WI38 (cell line): ENCODE measurements around the gene PSD.
A peak's percentile ranks its signal among the peaks of the same experiment; 100 is the strongest.

ENCODE experiments used
- H3K4me3 ChIP-seq: 2 replicates; pipeline ENCODE4 v1.5.1; 2011; ENCODE audit warnings: low read depth, mild to moderate bottlenecking, control low read depth, low read length
- TF ChIP-seq, protein P1 (sequence below): IDR thresholded peaks from 2 replicates; pipeline ENCODE4 v1.5.1; 2012; ENCODE audit warnings: low read depth, mild to moderate bottlenecking, control low read depth, low read length

Gene PSD

GRCh38 chr10:102412293-102412692 lies 6.3 kb downstream of the PSD start:
- no peak overlapping the region for H3K4me3 ChIP-seq
- TF ChIP-seq, protein P1, sequence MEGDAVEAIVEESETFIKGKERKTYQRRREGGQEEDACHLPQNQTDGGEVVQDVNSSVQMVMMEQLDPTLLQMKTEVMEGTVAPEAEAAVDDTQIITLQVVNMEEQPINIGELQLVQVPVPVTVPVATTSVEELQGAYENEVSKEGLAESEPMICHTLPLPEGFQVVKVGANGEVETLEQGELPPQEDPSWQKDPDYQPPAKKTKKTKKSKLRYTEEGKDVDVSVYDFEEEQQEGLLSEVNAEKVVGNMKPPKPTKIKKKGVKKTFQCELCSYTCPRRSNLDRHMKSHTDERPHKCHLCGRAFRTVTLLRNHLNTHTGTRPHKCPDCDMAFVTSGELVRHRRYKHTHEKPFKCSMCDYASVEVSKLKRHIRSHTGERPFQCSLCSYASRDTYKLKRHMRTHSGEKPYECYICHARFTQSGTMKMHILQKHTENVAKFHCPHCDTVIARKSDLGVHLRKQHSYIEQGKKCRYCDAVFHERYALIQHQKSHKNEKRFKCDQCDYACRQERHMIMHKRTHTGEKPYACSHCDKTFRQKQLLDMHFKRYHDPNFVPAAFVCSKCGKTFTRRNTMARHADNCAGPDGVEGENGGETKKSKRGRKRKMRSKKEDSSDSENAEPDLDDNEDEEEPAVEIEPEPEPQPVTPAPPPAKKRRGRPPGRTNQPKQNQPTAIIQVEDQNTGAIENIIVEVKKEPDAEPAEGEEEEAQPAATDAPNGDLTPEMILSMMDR = no peak

GRCh38 chr10:102411341-102412255 lies 7.0 kb downstream of the PSD start:
- TF ChIP-seq, protein P1 = no peak
- H3K4me3 ChIP-seq = no peak overlapping the region

DNA sequence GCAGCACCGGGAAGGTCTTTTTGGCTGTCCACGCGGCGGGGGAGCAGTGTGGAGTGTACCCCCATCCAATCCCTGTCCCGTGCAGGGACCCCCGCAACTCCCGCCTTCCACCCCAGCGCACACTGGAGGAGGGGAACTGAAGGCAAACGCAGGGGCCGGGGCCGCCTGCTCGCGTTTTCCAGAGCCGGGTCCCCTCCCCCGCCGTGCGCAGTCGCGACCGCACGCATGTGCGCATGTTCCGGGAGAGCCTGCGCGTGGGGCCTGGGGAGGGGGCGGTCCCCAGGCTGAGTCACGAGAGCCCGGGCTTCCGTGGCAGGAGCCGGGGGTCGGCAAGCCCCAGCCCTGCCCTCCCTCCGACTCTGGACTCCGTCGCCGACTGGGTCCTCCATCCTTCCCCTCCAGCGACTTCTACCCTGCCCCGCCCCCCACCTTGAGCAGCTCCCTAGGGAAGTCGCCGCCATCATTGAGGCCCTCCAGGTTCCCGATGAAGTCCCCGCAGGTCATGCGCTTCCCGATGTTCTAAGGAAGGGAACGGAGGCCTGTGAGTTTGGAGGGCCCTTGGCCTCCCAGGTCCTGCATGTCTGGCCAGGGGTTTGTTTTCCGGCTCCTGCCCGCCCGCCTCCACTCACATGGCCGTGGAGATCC lies 8.0 kb downstream of the PSD start:
- peak overlapping the region; percentile 33 for H3K4me3 ChIP-seq
- TF ChIP-seq, protein P1 = no peak

- TF ChIP-seq, protein P1 = no peak
- H3K4me3 ChIP-seq = peak overlapping the region; percentile 33
These were observed 8.8 kb downstream of the PSD start for GRCh38 chr10:102409604-102410428.

GRCh38 chr10:102408728-102409603 lies 9.6 kb downstream of the PSD start:
- H3K4me3 ChIP-seq = peak overlapping the region; percentile 46

More at GRCh38 chr10:102408728-102409603, 9.6 kb downstream of the PSD start:
- TF ChIP-seq, protein P1 = no peak
